ENCODE data around the gene RAB8B.

Gene RAB8B

GRCh38 chr15:63277038-63277892 is 87.9 kb downstream of the RAB8B start, which contains the start of gene APH1B:
TSS of gene APH1B (plus strand) at chr15:63277605. CDS start at chr15:63277624, 19 bp downstream.
- peak; percentile 56 for DNase-seq

- no peak for DNase-seq
Measured at GRCh38 chr15:63277893-63278456, 88.6 kb downstream of the RAB8B start.

GRCh38 chr15:63283126-63283525 is 93.7 kb downstream of the RAB8B start:
- peak; percentile 86 for DNase-seq

DNA sequence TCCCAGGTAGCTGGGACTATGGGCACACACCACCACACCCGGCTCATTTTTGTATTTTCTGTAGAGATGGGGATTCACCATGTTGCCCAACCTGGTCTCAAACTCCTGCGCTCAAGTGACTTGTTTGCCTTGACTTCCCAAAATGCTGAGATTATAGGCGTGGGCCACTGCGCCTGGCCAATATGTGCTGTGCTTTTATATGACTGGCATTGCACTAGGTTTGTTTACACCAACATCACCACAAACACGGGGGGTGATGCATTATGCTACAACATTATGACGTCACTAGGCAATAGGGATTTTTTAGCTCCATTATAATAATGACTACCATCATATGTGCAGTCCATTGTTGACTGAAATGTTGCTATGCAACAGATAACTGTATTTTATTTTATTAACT is 94.9 kb downstream of the RAB8B start:
- DNase-seq, result peak; percentile 42

DNA sequence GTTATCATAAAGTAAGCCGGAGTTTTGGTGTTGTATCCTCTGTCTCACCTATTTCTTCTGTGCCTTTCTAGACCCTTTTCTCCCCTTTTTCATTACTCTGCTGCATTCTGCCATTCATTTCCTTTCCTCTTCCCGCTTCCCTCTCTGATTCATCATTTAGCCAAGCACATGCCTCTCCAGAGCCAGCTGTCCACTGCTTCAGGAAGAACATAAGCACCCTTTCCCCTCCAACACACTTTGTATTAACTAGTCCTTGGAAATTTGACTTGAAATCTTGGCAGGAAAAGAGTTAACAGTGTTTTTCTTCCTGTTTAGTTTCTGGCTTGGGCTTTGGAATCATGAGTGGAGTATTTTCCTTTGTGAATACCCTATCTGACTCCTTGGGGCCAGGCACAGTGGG is 97.7 kb downstream of the RAB8B start:
- DNase-seq, result no peak

DNA sequence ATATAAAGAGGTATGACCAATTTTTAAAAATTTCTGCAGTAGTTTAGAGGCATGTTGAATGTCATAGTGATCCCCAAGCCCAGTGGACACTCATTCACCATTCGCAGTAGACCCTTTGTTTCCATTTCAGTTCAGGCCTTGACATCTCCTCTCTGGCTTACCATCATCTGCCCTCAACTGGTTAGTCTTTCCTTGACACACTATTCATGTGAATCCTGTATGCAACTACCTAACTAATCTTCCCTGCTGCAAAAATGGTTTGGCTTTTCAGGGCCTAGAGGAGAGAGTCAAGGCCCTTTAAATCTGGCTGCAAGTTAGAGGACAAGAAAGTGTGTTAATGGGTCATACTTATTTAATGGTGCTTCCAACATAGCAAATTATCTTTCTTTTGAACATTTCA is 98.9 kb downstream of the RAB8B start:
- DNase-seq, result no peak

DNA sequence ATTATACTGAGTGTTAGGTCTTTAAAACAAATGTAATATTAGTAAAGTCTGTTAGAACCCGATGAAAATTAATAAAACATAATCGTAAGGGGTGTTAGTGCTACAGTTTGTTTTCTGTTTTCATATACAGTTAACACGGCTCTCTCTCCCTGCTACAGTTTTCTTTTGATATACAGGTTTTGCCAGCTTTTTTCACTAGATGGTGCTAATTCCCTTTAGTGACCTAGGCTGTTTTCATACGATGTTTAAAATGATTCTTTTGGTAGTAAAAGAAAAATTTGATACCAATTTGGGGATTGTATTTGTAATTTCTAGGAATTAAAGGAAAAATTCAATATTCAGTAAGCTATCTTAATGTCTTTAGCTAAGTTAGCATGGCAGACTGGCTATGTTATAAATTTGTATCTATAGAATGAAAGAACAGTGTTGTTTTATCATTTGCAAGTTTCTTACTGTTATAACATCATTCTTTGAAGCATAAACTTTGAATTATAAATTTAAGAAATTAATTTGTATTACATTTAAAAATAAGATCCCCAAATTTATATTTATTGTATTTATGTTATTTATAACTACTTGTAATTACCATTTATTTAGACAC is 99.5 kb downstream of the RAB8B start:
- peak; percentile 76 for DNase-seq

GRCh38 chr15:63291507-63291906 is 102.1 kb downstream of the RAB8B start:
- DNase-seq, result peak; percentile 79

DNA sequence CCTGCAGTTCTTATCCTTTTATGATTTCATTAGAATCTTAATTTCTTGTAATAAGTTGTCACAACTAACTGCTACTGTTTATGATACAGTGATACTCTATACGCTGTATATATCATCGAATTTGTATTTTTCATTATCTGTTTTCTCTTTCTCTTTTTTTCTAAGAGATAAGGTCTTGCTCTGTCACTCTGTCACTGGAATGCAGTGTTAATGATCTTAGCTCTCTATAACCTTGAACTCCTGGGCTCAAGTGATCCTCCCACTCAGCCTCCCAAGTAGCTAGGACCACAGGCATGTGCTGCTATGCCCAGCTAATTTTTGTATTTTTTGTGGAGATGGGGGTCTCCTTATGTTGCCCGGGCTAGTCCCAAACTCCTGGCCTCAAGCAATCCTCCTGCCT is 102.8 kb downstream of the RAB8B start:
- DNase-seq, result no peak

GRCh38 chr15:63292771-63293170 is 103.4 kb downstream of the RAB8B start:
- DNase-seq, result peak; percentile 85

DNA sequence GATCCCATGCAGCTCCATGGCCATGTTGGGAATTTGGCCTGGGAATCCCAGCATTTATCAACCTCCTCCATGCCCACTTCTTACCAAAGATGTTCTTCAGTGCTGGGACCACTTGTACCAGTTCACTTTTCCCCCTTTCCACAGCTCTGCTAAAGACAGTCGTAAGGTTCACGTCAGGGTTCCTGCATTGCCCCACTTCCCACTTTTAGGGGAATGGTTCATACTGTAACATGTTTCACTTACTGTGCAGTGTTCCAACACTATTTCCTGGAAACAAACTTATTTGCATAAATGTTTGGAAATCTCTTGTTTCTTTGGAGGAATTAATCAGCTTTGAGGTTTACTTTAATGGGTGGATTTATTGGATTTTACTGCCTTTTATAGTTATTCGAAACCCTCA is 105.0 kb downstream of the RAB8B start:
- peak; percentile 93 for DNase-seq

- no peak for DNase-seq
Measured at GRCh38 chr15:63295341-63295740, 105.9 kb downstream of the RAB8B start.

DNA sequence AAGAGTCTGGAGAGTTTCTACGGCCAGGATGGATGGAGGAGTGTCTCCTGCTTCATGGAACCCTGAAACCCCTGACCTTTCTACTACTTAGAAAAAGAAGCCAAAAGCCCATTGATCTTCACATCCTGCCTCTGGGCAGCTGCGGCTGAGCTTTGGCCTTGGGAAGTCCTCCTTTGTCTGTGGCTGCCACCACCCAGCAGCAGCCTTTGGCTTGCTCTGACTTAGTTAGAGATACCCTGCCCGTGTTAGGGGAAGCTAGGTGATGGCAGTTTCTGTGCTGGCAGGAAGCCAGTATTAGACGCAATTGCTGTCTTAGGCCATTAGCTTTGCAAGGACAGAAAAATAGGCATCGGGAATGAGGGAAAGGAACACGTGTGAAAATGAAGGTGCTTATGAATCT is 106.8 kb downstream of the RAB8B start:
- no peak for DNase-seq

- DNase-seq, result no peak
Measured at GRCh38 chr15:63299943-63300575, 110.7 kb downstream of the RAB8B start.

- DNase-seq, result no peak
Measured at GRCh38 chr15:63301088-63301487, 111.7 kb downstream of the RAB8B start.

GRCh38 chr15:63305260-63305659 is 115.9 kb downstream of the RAB8B start:
- DNase-seq, result no peak

DNA sequence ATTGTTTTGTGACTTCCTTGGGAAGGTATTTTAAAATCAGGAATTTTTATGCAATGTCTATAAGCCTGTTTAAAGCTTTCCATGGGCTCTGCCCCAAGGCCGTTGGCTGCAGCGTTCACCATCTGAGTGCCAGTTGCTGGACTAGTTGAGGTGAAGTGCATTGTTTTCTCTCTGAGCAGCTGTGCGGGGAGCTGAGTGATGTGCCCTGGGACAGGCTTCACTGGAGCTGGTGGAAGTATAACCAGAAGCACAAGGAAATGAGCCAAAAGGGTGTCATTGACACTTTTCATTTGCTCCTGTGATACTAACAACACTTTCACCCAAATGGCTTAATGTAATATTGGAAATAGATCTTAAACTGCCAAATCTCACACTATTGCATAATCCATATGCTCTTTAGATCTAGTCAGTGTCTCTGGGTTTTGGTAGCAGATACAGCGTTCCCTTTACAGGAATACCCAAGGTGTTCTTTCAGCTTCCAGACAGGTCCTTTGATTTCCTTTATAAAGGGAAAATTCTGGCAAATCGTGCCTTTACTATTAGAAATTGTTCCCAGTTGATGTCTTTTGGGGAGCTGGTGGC is 117.2 kb downstream of the RAB8B start:
- DNase-seq, result no peak

GRCh38 chr15:63308491-63308890 is 119.1 kb downstream of the RAB8B start:
- no peak for DNase-seq

DNA sequence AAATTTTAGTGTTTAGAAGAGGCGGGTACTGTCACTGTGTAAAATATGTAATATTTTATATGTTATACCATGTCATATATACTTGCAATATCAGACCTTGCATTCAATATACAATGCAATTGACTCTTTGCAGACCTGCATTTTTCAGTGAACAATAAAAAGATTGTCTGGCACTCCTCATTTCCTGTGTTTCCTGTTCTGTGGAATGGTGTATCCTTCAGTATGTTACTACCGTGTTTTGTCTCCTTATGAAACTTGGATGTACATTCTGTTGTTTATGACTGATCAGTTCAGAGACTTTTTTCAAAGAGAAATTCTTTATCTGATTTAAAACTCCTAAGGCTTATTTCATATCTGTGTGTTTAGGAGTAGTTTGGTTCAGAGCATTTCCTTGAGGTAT is 119.5 kb downstream of the RAB8B start:
- no peak for DNase-seq

DNA sequence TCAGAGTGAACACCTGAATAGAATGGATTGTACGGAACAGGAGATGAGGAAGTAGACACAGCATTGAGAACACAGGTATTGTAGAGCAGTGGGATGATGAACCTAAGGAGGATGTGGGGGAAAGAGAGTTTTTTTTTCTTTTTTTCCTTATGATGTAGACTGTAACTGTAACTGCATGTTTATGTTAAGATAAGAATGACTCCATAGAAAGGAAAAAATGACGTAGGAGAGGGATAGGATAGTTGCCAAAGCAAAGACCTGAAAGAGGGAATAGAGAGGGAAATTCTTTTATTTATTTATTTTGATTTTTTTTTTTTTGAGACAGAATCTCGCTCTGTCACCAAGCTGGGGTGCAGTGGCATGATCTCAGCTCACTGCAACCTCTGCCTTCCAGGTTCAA is 121.2 kb downstream of the RAB8B start:
- DNase-seq, result no peak

DNA sequence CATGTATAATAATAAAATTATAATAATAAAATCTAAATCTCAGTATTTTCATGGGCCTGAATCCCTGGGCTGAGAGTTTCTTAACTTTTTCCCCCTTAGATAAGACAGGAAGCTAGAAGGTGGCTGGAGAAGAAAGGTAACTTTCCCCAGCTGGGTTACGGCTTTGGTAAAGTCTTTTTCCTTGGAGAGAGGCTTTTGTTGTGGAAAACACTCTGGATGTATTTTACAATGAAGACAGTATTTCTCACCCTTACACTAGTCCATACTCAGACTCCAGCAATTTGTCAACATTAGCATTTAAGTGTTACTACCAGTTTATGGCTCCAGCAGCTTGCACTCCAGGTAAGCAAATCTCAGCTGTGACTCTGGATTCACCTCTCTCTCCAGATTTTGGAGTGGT is 122.9 kb downstream of the RAB8B start:
- no peak for DNase-seq

DNA sequence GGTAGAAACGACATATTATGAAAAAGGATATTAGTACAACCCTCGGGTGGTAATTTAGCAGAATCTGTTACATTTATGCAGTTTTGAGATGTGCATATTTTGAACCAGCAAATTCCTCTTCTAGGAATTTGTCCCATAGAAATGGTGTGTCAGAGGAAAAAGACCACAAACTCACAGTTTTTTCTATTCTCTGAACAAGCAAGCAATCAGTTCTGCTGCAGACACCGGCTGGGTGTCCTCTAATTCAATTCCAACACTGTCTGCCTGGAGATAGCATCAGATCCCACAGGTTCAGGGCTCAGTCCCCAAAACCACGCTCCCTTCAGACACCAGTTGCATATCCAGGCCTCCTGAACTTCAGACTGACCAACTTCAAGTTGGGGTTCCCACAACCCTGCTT is 124.4 kb downstream of the RAB8B start:
- no peak for DNase-seq

- DNase-seq, result no peak
Measured at GRCh38 chr15:63314409-63314808, 125.0 kb downstream of the RAB8B start.
